Muscle layer of colon (tissue), 2 donors: ENCODE measurements around the gene EML2.

Experiments used
- H3K27ac ChIP-seq: one replicate; pipeline ENCODE4 v1.7.0; 2013; ENCODE audit warnings: low read depth, mild to moderate bottlenecking, low read length, moderate library complexity
- H3K27me3 ChIP-seq, 2 donors: one replicate each; pipeline ENCODE4 v1.7.0; 2013; ENCODE audit warnings: low read length in 2 of 2, mild to moderate bottlenecking in 2 of 2; ENCODE audit not compliant: insufficient read depth in 2 of 2, control insufficient read depth in 1 of 2
- H3K36me3 ChIP-seq: one replicate; pipeline ENCODE4 v1.7.0; 2013; ENCODE audit warnings: mild to moderate bottlenecking, low read length; ENCODE audit not compliant: insufficient read depth
- H3K4me1 ChIP-seq: one replicate; pipeline ENCODE4 v1.7.0; 2013; ENCODE audit warnings: mild to moderate bottlenecking, low read length; ENCODE audit not compliant: insufficient read depth
- H3K4me3 ChIP-seq, 2 donors: one replicate each; pipeline ENCODE4 v1.7.0; 2013; ENCODE audit warnings: low read length in 2 of 2, low read depth in 1 of 2, mild to moderate bottlenecking in 1 of 2, moderate library complexity in 1 of 2
- H3K9ac ChIP-seq: one replicate; pipeline ENCODE4 v1.7.0; 2013; ENCODE audit warnings: low read length
- H3K9me3 ChIP-seq: one replicate; pipeline ENCODE4 v1.7.0; 2013; ENCODE audit warnings: mild to moderate bottlenecking, low read length
- donor health status: abdominal sarcoma.
- donor health status: Adenocarcinoma of cecum.

EML2 gene

DNA sequence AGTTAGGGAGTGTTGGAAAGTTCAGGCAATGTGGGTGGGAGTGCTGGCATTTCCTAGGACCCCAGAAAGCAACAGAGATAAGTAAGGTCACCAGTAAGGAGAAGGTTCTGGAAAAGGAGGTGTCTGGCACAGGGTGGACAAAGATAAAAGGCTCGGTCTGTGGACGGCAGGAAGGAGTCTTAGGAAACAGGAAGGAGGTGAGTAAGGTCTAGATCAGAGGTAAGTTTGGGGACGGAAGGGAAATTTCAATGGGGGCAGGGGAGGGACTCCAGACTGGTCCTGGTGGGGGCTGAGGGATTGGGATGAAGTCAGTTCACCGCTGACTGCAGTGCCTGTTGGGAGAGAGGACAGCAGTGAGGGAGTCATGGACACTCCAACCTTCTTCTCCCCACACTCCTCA lies 46.8 kb downstream of the EML2 start:
- H3K36me3 ChIP-seq: no peaks in the 10 kb centered on the region
- no peak overlapping the region for H3K27ac ChIP-seq
- no peaks in the 10 kb centered on the region for H3K9me3 ChIP-seq
- no peak overlapping the region for H3K4me3 ChIP-seq
- peaks cover 0 to 30% of the 10 kb centered on the region in 2 donors for H3K27me3 ChIP-seq
- no peak overlapping the region for H3K9ac ChIP-seq
- no peaks in the 10 kb centered on the region for H3K4me1 ChIP-seq

DNA sequence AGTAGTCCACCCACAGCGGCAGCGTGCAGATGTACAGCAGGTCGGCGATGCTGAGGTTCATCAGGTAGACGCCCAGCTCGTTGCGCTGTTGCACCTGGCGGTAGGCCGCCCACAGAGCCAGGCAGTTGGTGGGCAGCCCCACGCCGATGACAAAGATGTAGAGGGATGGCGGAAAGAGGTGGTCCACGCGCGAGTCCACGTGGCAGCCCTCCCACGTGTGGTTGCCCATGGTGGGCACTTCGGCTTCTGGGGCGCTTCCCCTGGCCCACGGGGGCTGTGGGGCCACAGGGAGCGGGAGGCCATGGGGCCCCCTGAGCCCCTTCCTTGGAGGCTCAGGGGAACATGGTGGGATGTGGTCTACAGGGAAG lies 47.6 kb downstream of the EML2 start:
- H3K36me3 ChIP-seq: no peaks in the 10 kb centered on the region

DNA sequence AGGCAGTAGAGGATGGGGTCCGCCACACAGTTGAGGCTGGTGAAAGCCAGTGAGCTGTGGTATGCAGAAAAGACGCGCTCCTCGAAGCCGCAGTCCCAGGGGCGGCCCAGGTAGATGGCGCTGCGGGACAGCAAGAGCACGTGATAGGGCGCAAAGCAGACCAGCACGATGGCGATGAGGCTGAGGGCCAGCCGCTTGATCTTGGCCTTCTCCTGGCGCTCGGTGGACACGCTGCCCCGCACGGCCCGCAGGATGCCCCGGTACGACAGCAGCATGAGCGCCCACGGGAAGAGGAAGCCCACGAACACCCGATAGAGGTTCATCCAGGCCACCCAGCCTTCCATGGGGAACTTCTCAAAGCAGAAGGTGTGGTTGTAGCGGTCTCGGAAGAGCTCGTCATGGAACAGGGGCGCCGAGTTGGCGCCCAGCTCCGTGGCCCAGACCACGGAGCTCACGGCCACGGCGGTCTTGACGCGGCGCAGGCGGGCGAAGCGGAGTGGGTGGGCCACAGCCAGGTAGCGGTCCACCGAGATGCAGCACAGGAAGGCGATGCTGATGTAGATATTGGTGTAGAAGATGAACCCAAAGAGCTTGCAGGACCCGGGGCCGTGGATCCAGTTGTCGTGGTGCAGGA lies 48.1 kb downstream of the EML2 start:
- no peak overlapping the region for H3K4me3 ChIP-seq

More for the DNA sequence above, 47.6 kb downstream of the EML2 start:
- Histone ChIP-seq H3K27ac (no peak overlapping the region), H3K9me3 (no peaks in the 10 kb centered on the region), H3K4me1 (no peaks in the 10 kb centered on the region), H3K27me3 (peaks cover 0 to 23% of the 10 kb centered on the region in 2 donors), H3K4me3 (no peak overlapping the region), H3K9ac (no peak overlapping the region)

GRCh38 chr19:45590300-45591003 lies 48.7 kb downstream of the EML2 start:
- H3K27me3 ChIP-seq: peaks cover 0 to 16% of the 10 kb centered on the region in 2 donors
- no peak overlapping the region for H3K4me3 ChIP-seq
- no peak overlapping the region for H3K27ac ChIP-seq
- H3K9ac ChIP-seq: no peak overlapping the region
- no peaks in the 10 kb centered on the region for H3K36me3 ChIP-seq
- H3K4me1 ChIP-seq: peaks cover 2% of the 10 kb centered on the region
- H3K9me3 ChIP-seq: no peaks in the 10 kb centered on the region

More for the DNA sequence above, 48.1 kb downstream of the EML2 start:
- Histone ChIP-seq H3K27me3 (peaks cover 0 to 21% of the 10 kb centered on the region in 2 donors), H3K36me3 (no peaks in the 10 kb centered on the region), H3K27ac (no peak overlapping the region), H3K9me3 (no peaks in the 10 kb centered on the region), H3K9ac (no peak overlapping the region), H3K4me1 (no peaks in the 10 kb centered on the region)

DNA sequence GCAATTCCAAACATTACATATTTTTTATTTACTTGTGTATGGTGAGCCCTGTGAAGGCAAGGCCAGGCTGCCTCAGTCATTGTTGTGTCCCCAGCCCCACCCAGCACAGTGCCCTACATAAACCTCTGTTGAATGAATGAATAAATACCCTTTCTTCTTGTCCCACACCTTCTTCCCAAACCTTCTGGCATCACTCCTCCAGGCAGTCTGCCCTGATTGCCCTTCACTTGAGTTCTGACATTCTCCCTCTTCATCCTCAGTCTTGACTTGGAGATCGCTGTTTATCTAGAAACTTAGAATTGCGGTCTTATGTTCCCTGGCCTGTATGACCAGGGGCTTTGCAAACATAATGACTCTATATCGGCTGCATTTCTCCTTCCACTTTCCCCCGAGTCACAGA lies 49.4 kb downstream of the EML2 start:
- peaks cover 0 to 16% of the 10 kb centered on the region in 2 donors for H3K27me3 ChIP-seq
- no peak overlapping the region for H3K9ac ChIP-seq
- H3K27ac ChIP-seq: no peak overlapping the region
- H3K4me1 ChIP-seq: peaks cover 7% of the 10 kb centered on the region
- H3K9me3 ChIP-seq: no peaks in the 10 kb centered on the region
- no peak overlapping the region for H3K4me3 ChIP-seq
- H3K36me3 ChIP-seq: no peaks in the 10 kb centered on the region

DNA sequence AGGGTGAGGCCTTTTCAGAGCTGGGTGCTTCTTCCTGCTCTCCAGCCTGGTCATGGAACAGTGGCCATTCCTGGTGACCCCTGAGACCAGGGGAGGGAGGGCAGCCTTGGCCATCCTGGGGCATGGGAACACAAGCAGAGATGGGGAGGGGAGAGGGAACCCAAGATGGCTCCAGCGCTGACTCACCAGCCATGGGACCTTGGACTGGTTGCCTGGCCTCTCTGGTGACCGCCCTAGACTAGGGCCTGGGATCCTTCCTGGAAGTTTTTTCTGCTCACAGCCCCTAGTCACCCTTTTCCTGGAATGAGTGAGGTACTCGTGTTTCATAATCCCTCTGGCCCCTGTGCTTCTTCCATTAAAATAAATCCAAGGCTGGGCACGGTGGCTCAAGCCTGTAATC lies 51.3 kb downstream of the EML2 start:
- no peak overlapping the region for H3K9ac ChIP-seq
- no peak overlapping the region for H3K27ac ChIP-seq
- H3K4me3 ChIP-seq: no peak overlapping the region
- H3K36me3 ChIP-seq: no peaks in the 10 kb centered on the region
- H3K9me3 ChIP-seq: no peaks in the 10 kb centered on the region
- H3K4me1 ChIP-seq: peaks cover 7% of the 10 kb centered on the region
- peaks cover 0 to 16% of the 10 kb centered on the region in 2 donors for H3K27me3 ChIP-seq

DNA sequence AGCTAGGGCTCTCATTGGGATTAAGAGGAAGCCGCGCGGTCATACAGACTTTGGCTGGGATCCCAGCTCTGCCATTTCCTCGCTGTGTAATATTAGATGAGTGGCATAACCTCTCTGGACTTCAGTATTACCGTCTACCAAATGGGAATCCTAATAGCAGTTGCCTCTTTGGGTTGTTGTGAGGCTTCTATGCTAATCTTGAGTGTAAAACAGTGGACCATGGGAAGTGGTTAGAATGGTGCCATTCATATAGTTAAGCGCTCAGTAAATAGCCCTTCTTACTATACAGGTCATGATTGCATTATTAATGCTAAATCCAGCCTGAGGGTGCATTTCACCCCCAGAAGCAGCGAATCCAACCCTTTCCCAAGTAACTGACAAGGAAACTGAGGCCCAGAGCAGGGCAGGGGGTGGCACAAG lies 54.0 kb downstream of the EML2 start:
- Histone ChIP-seq H3K27me3 (no peaks in the 10 kb centered on the region), H3K4me1 (peaks cover 7% of the 10 kb centered on the region), H3K9ac (peak overlapping the region; percentile 78), H3K4me3 (peak overlapping the region; percentile 56 to 83), H3K36me3 (no peaks in the 10 kb centered on the region), H3K9me3 (no peaks in the 10 kb centered on the region), H3K27ac (peak overlapping the region; percentile 88)

DNA sequence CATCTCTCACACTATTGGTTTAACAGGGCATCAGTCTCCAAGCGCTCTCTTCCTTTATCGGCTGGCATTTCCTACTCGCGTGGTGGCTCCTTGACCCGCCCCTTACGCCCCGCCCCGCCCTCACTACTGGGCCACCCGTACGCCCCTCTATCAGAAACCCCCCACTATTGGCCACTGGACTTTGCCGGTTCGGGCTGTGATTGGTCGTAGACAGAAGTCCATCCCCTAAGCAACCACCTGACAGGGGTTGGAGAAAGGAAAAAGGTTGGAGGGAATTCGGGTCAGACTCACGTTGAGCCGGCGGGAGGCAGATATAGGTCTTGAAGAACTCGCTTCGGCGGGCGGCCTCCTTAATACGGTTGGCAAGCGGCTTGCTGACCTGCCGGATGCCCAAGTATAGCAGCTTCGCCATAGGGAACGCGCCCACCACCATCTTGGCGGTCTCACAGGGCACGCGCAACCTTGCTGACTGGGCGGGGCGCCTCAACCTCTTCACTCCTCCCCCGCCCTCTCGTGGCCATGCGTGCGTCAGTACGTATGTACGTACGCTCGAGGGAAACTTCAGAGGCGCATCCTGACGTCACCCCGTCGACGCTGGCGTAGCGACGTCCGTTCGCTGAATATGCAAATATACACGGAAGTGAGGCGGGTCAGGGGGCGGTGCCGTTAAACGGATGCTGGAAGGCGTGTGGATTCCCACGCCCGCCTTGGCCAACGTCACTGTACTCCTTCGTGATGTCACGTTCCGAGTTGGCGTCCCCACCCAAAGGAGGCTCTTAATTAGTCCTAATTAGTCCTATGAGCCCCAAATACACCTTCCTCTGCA lies 54.7 kb downstream of the EML2 start, which contains the start of gene OPA3:
Gene OPA3 (minus strand): TSS at position 471 of the 826 bp plus-strand sequence. CDS start 38 bp downstream, at position 433.
- Histone ChIP-seq H3K9me3 (no peaks in the 10 kb centered on the region), H3K9ac (peak within 1 kb of the TSS; percentile 98), H3K27ac (peak within 1 kb of the TSS; percentile 88), H3K4me1 (peaks cover 7% of the 10 kb centered on the region), H3K36me3 (no peaks in the 10 kb centered on the region), H3K27me3 (no peaks in the 10 kb centered on the region), H3K4me3 (peak within 1 kb of the TSS; percentile 56 to 83)

DNA sequence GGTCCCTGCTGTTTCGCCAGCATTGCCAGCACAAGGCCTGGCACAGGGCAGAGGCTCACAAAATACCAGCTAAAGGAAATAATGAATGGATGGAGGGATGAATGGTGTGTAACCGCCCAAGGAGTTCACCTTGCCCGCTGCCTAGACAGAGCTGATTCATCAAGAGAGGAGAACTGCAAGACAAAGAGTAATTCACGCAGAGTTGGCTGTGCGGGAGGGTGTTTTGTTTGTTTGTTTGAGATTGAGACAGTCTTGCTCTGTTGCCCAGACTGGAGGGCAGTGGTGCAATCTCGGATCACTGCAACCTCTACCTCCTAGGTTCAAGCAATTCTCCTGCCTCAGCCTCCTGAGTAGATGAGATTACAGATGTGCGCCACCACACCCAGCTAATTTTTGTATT lies 57.6 kb downstream of the EML2 start:
- Histone ChIP-seq H3K4me1 (peaks cover 21% of the 10 kb centered on the region), H3K27ac (no peak overlapping the region), H3K36me3 (no peaks in the 10 kb centered on the region), H3K9ac (no peak overlapping the region), H3K9me3 (no peaks in the 10 kb centered on the region), H3K4me3 (no peak overlapping the region), H3K27me3 (no peaks in the 10 kb centered on the region)

DNA sequence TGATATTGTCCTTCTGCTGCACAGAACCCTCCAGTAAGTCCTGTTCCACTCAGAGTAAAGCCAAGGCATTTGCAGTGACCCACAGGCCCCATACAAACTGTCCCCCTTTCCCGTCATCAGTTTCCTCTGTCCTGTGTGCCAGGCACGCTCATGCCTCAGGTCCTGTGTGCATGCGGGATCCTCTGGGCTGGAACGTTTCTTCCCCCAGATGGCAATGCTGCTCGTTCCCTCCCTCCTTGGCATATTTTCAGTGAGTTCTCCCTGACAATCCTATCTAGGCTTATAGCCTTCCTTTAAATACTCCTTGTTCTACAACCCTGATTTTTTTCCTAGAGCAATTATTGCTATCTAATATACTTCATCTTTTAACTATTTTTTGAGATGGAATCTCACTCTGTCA lies 60.3 kb downstream of the EML2 start:
- H3K9ac ChIP-seq: no peak overlapping the region
- no peak overlapping the region for H3K4me3 ChIP-seq
- H3K27me3 ChIP-seq: no peaks in the 10 kb centered on the region
- H3K9me3 ChIP-seq: no peaks in the 10 kb centered on the region
- H3K4me1 ChIP-seq: peaks cover 18% of the 10 kb centered on the region
- no peak overlapping the region for H3K27ac ChIP-seq
- H3K36me3 ChIP-seq: no peaks in the 10 kb centered on the region

DNA sequence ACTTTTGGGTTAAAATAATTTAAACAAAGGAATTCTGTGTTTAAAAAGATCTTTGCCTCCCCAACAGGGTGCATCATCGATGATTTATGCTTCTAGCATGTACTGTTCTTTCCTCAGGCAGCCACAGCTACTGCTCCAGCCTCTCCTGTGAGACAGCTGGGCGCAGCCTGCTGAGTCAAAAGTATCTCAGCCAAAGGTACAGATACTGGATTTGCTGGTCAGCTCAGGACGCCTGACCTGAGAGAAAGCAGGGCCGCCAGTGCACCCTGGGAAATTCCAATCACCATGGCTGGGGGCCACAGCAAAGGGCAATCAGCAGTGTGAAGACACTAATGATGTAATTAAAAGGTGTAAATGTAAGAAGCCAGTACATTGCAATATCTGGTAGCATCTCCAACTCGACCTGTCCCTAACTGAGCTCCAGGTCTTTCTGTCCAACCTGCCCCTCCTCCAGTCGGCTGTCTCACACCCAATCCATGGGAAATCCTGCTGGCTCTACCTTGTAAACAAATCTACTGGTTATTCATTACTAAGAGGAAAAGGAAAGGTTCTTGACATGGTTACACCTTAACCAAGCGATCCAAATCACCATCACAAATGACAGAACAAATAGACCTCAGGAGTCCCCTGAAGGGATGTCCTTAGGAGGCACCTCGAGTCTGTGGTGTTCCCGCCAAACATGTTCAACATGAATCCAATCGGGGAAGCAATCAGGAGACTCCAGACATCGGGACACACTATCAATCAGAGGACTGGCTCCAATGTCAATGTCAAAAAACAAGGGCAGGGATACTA lies 61.9 kb downstream of the EML2 start:
- Histone ChIP-seq H3K4me1 (peaks cover 18% of the 10 kb centered on the region), H3K27me3 (no peaks in the 10 kb centered on the region), H3K36me3 (no peaks in the 10 kb centered on the region), H3K27ac (peak overlapping the region; percentile 75), H3K4me3 (no peak overlapping the region), H3K9me3 (no peaks in the 10 kb centered on the region), H3K9ac (no peak overlapping the region)
